ENCODE results near the gene PLCB1. TPM values are rescaled to one million over a fixed set of nuclear protein-coding genes. Genes with fewer than 3 reads are reported as not detected.

The PLCB1 gene
- total and polyA plus RNA-seq, 2 donors (not counting 3 experiments of a cell fraction or from before 2014, with no cell fraction given) = 10.2 to 53.4 TPM

GRCh38 chr20:8778387-8778786 is 646.3 kb downstream of the PLCB1 start:
- Histone ChIP-seq H3K27me3 (ENCODE audit: control insufficient read depth in 2 of 2, insufficient read depth in 2 of 2, low read length in 2 of 2) (no peaks in the 10 kb centered on the region), H3K9me1 (replicated peaks; ENCODE audit: control insufficient read depth, extremely low read depth, insufficient read depth, low read length) (no peaks in the 10 kb centered on the region), H4K20me1 (replicated peaks; ENCODE audit: control insufficient read depth, extremely low read depth, insufficient read depth, low read length) (no peaks in the 10 kb centered on the region), H3K9ac (replicated peaks; ENCODE audit: extremely low read depth, insufficient read depth, low read length) (no peak overlapping the region), H3K27ac (ENCODE audit: insufficient read depth, low read depth, low read length) (no peak overlapping the region), H3K4me3 (replicated peaks in 1 of 3; ENCODE audit: insufficient read depth in 1 of 3, low read depth in 1 of 3, low read length in 3 of 3) (no peak overlapping the region), H3K4me2 (ENCODE audit: insufficient read depth, low read length) (no peak overlapping the region), H3K36me3 (ENCODE audit: control insufficient read depth in 2 of 2, extremely low read depth in 1 of 2, insufficient read depth in 2 of 2, low read length in 2 of 2) (peaks cover 0 to 1% of the 10 kb centered on the region in 2 experiments), H3K9me3 (replicated peaks; ENCODE audit: control insufficient read depth, insufficient read depth, low read length) (no peaks in the 10 kb centered on the region), H2AFZ (ENCODE audit: low read depth, low read length) (no peak overlapping the region), H3K79me2 (ENCODE audit: control insufficient read depth, insufficient read depth, low read length) (no peaks in the 10 kb centered on the region), H3K4me1 (ENCODE audit: control insufficient read depth, extremely low read depth, insufficient read depth, low read length) (no peaks in the 10 kb centered on the region)
- BruUV-seq (replicated peaks) = no TSS peak
- intact Hi-C loops (cut with micrococcal nuclease) (no loop called here), dilution Hi-C loops (cut with MboI; ENCODE audit: extremely low pct_ligation_motif_present, low sequenced_read_pairs) (no loop called here)
- POLR2A ChIA-PET = no interaction called here
- FAIRE-seq (no peak), DNase-seq (ENCODE audit: low read depth, low spot score) (no peak)
- TF ChIP-seq EZH2 (IDR thresholded peaks at IDR 0.05; ENCODE audit: borderline replicate concordance, low read depth, low read length, severe bottlenecking) (no peak), POLR2AphosphoS5 (IDR thresholded peaks at IDR 0.05; ENCODE audit: insufficient read depth, low read depth, low read length) (no peak), MYC (IDR thresholded peaks at IDR 0.05; ENCODE audit: low read depth, low read length) (no peak), JUN (IDR thresholded peaks at IDR 0.05; ENCODE audit: borderline replicate concordance, insufficient read depth, insufficient read length, low read depth) (no peak), MAX (IDR thresholded peaks at IDR 0.05; ENCODE audit: insufficient read depth, insufficient read length) (no peak), GATA2 (IDR thresholded peaks at IDR 0.05; ENCODE audit: insufficient read depth, insufficient read length, low read depth, low read length) (no peak), POLR2A (IDR thresholded peaks at IDR 0.05; ENCODE audit: low read depth, low read length) (no peak), CTCF (IDR thresholded peaks at IDR 0.05; ENCODE audit: extremely low read depth in 1 of 2, insufficient read depth in 1 of 2, low read depth in 1 of 2, low read length in 2 of 2) (no peak)
- CTCF ChIA-PET = no interaction called here
